Measurements from ENCODE around the gene CRADD.

Gene CRADD

DNA sequence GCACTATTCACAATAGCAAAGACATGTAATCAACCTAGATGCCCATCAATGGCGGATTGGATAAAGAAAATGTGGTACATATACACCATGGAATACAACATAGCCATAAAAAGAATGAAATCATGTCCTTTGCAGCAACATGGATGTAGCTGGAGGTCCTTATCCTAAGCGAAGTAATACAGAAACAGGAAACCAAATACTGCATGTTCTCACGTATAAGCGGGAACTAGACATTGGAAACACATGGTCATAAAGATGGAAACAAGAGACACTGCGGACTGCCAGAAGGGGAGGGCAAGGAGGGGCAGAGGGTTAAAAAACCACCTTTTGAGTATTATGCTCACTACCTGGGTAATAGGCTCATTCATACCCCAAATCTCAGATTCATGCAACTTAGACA, 237.1 kb downstream of the CRADD start:
- no peak for DNase-seq (ENCODE audit: low read depth)
- TF ChIP-seq, protein P1, sequence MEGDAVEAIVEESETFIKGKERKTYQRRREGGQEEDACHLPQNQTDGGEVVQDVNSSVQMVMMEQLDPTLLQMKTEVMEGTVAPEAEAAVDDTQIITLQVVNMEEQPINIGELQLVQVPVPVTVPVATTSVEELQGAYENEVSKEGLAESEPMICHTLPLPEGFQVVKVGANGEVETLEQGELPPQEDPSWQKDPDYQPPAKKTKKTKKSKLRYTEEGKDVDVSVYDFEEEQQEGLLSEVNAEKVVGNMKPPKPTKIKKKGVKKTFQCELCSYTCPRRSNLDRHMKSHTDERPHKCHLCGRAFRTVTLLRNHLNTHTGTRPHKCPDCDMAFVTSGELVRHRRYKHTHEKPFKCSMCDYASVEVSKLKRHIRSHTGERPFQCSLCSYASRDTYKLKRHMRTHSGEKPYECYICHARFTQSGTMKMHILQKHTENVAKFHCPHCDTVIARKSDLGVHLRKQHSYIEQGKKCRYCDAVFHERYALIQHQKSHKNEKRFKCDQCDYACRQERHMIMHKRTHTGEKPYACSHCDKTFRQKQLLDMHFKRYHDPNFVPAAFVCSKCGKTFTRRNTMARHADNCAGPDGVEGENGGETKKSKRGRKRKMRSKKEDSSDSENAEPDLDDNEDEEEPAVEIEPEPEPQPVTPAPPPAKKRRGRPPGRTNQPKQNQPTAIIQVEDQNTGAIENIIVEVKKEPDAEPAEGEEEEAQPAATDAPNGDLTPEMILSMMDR (IDR thresholded peaks at IDR 0.05; ENCODE audit: low read depth, low read length, missing control alignments), result no peak
- H3K4me3 ChIP-seq (ENCODE audit: low read depth, low read length), result no peak overlapping the region
- in situ Hi-C loops (cut with HindIII; ENCODE audit: low sequenced_read_pairs), result no loop called here

DNA sequence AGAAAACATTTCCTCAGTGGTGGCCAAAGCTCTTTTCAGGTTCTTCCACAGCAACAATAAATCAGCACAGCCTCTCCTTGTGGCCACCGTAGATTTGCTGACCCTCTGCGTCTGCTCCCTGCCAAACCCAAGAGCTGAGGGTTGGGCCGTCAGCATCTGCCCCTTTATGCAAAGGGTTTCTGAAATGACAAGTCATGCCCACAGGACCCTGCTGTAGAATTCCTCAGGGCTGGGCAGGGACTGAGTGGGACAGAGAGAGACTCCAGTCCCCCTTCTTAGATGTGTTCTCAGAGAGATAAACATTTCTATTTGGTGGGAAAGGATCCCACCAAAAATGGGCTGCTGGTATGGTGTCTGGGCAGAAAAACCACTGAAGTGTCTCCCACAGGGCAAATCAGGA, 238.2 kb downstream of the CRADD start:
- H3K4me3 ChIP-seq (ENCODE audit: low read depth, low read length), result no peak overlapping the region
- in situ Hi-C loops (cut with HindIII; ENCODE audit: low sequenced_read_pairs), result no loop called here
- TF ChIP-seq, protein P1 (IDR thresholded peaks at IDR 0.05; ENCODE audit: low read depth, low read length, missing control alignments), result no peak
- DNase-seq (ENCODE audit: low read depth), result no peak

DNA sequence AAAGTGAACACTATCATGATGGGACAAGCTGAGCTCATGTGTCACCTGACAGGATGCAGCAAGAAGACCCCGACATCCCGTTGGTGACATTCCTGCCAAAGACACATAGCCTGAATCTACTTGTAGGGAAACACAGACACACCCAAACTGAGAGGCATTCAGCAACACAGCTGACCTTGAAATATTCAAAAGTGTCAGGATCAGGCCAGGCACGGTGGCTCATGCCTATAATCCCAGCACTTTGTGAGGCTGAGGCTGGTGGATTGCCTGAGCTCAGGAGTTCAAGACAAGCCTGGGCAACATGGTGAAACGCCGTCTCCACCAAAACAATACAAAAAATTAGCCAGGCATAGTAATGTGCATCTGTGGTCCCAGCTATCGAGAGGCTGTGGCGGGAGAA, 239.2 kb downstream of the CRADD start:
- DNase-seq (ENCODE audit: low read depth), result no peak
- H3K4me3 ChIP-seq (ENCODE audit: low read depth, low read length), result no peak overlapping the region
- TF ChIP-seq, protein P1 (IDR thresholded peaks at IDR 0.05; ENCODE audit: low read depth, low read length, missing control alignments), result no peak
- in situ Hi-C loops (cut with HindIII; ENCODE audit: low sequenced_read_pairs), result no loop called here

DNA sequence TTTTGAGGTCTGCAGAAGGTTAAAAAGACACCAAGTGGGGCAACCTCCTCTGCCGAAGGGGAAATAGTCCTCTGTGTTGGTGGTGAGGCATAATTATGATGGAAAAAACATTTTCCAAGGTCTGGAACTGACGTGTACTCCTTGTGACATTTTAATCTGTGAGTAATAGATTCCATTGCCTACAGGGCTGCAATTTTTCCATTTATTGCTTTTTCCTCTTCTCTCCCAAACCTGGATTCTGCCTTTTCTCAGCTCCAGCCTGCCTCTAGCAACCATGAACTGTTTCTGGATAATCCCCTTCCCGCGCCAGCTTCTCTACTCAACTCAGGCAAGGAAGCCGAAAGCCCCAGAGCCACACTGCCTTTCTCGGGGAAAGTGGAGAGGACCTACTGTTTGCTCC, 241.1 kb downstream of the CRADD start:
- DNase-seq (ENCODE audit: low read depth), result no peak
- no peak overlapping the region for H3K4me3 ChIP-seq (ENCODE audit: low read depth, low read length)
- in situ Hi-C loops (cut with HindIII; ENCODE audit: low sequenced_read_pairs), result no loop called here
- TF ChIP-seq, protein P1 (IDR thresholded peaks at IDR 0.05; ENCODE audit: low read depth, low read length, missing control alignments), result no peak

DNA sequence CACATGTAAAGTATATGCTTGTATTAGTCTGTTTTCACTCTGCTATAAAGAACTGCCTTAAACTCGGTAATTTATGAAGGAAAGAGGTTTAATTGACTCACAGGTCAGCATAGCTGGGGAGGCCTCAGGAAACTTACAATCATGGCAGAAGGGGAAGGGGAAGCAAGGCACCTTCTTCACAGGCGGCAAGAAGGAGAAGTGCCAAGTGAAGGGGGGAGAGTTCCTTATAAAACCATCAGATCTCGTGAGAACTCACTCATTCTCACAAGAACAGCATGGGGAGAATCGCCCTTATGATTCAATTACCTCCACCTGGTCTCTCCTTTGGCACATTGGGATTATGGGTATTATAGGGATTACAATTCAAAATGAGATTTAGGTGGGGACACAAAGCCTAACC, 241.7 kb downstream of the CRADD start:
- H3K4me3 ChIP-seq (ENCODE audit: low read depth, low read length), result no peak overlapping the region
- in situ Hi-C loops (cut with HindIII; ENCODE audit: low sequenced_read_pairs), result no loop called here
- TF ChIP-seq, protein P1 (IDR thresholded peaks at IDR 0.05; ENCODE audit: low read depth, low read length, missing control alignments), result no peak
- DNase-seq (ENCODE audit: low read depth), result no peak

DNA sequence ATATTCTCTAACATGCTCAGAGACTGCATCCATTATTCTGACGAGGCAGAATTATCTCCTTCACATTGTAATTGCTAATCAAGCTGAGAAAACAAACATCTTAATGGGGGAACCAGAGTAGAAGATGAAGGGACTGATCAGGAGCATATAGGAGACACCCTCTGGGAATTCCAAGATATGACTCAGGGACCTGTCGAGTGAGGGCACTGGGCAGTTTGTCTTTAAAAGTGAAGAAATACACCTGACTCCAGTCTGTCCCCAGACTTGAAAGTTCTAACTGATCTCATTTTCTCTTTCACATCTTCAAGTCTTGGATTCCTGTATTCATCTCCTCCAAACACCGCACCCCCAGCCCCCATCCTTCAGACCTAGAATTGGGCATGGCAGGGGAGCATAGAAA, 244.3 kb downstream of the CRADD start:
- H3K4me3 ChIP-seq (ENCODE audit: low read depth, low read length), result no peak overlapping the region
- TF ChIP-seq, protein P1 (IDR thresholded peaks at IDR 0.05; ENCODE audit: low read depth, low read length, missing control alignments), result no peak
- in situ Hi-C loops (cut with HindIII; ENCODE audit: low sequenced_read_pairs), result no loop called here
- no peak for DNase-seq (ENCODE audit: low read depth)

DNA sequence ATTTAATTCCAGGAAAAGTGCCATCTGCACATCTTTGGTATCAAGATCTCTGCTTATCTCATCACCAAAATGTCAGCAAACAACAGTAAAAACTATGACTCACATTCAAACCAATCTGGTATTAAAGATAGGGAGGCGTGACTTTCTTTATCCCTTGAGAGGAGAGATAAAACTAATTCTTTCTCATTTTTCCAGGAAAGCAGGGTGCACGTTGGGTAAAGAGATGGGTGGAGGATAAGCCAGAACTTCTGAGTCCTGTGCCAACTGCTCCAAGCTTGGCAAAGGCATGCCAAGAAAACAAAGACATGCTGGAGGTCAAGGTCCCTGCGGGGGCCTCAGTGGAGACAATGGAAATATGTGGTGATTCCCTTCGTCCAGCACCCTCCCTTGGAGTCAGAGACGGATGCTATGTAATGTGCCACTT, 245.4 kb downstream of the CRADD start:
- DNase-seq (ENCODE audit: low read depth), result no peak
- no peak overlapping the region for H3K4me3 ChIP-seq (ENCODE audit: low read depth, low read length)
- TF ChIP-seq, protein P1 (IDR thresholded peaks at IDR 0.05; ENCODE audit: low read depth, low read length, missing control alignments), result no peak
- in situ Hi-C loops (cut with HindIII; ENCODE audit: low sequenced_read_pairs), result no loop called here

Measured in astrocyte of the cerebellum (primary cell).